ENCODE data around the gene MYH9.
"Not testable (repeated sequence)": the region's sequence is repeated elsewhere in the genome, so short reads cannot be mapped to it uniquely, and the experiment has no call there.

The MYH9 gene

DNA sequence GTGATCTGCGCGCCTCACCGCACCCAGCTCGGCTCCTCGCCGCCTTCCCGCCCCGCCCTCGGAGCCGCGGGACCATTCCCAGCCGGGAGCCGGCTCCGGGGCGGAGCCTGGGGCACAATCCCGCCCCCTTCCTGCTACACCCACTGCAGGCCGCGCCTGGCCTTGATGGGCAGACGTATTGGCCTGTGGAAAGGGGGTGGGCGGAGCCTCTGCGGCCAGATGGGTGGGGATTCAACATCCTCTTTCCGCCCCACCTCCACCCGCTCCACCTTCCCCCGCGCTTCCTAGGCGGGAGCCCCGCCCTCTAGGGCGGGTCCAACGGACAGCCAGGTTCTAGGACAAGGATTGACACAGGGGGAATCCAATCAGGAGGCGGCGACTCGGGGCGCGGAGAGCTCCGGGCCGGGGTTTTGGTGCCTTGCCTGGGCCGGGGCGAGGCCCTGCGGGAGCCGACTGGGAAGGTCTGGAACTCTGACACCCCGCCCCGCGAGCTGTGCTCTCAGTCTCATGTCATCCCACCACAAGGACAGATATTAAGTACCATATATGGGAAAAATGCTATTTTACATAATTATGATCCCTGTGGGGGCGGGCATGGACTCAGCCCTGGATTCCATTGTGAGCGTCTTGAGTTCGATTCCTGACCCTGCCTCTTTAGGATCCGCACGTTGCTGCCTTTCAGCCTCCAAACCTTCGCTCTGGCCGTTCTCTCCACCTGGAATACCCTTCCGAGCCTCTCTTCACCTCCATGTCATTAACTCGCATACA lies at the start of gene MYH9:
MYH9 (minus strand) TSS at position 9 of the 768 bp plus-strand sequence. CDS start 38,731 bp downstream, outside the sequence.
- DNase-seq, result peak; percentile 98

- DNase-seq, result peak; percentile 55
Measured at GRCh38 chr22:36435516-36436415, 48.0 kb upstream of the MYH9 start.

DNA sequence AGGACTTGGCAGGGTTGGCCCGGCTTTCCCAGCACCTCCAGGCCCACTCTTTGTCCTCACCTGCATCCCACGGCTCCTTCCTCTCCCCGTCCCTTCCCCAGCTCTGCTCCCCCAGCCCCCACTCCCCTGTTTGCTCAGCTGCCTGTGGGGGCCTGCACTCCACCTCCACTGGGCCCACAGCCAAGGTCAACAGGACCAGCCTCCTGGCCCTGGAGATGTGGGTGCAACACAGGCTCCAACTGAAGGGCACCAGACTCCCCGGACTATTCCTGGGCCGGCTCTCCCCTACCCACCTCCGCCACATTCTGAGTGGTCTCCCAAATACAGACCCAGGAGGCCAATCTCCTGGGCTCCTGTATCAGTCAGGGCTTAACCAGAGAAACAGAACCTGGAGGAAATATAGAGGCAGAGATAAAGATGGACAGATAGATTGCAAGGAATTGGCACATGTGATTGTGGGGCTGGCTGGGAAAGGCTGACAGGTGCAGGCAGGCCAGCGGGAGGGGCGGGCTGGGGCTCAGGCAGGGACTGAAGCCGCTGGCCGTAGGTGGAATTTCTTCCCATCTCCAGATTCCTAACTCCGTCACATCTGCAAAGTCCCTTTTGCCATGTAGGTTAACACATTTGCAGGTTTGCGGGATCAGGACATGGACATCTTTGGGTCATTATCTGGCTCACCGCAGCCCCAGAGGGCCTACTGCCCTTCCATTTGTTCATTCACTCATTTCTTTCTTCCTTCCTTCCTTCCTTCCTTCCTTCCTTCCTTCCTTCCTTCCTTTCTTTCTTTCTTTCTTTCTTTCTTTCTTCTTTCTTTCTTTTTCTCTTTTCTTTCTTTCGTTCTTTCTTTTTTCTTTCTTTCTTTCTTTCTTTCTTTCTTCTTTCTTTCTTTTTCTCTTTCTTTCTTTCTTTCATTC lies 45.8 kb upstream of the MYH9 start:
- no peak for DNase-seq

DNA sequence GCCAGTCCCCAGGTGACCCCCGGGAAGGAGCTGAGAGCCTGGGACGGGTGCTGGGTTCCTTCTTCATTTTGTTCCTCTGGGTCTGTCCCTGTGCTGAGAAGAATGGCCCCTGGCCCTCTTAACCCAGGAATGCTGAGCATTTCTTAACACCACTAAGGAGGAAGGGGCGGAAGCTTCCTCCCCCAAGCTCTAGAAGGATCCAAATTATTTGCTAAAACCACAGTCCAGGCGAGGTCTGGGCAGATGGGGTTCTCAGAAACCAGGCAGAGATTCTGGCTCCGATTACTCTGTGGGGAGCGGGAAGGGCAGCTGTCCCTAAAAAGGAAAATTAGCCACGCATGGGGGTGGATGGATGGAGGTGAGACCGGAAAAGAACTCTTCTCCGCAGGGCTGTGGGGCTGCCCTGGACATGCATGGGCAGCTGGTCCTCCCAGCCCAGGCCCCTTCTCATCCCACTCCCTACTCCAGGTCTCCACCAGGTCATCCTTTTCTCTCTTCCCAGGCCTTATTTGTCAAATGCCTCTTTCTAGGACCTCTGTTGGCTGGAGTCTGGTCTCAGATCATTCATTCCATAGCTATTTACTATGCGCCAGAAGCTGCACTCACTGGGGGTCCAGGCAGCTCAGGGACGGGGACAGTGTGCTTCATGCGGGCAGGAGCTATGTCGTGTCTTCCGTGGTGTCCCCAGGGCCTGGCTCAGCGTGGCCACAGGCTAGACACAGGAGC lies 45.0 kb upstream of the MYH9 start:
- DNase-seq, result no peak

DNA sequence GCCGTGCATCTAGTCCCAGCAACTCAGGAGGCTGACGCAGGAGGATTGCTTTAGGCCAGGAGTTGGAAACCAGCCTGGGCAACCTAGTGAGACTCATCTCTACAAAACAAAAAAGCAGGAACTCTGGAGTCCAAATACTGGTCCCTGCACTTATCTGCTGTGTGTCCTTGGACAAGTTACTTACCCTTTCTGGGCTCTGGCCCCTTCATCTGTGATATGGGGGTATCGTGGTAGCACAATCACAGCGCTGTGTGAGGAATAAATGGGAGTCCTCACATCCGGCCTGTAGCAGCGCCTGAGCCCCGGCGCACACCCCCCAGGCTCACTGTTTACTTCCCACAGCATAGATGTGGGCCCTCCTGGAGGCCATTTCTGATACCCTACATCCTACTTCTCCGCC lies 44.2 kb upstream of the MYH9 start:
- no peak for DNase-seq

GRCh38 chr22:36430863-36431262 lies 43.1 kb upstream of the MYH9 start:
- no peak for DNase-seq

GRCh38 chr22:36427952-36428351 lies 40.2 kb upstream of the MYH9 start:
- DNase-seq, result not testable (repeated sequence)

DNA sequence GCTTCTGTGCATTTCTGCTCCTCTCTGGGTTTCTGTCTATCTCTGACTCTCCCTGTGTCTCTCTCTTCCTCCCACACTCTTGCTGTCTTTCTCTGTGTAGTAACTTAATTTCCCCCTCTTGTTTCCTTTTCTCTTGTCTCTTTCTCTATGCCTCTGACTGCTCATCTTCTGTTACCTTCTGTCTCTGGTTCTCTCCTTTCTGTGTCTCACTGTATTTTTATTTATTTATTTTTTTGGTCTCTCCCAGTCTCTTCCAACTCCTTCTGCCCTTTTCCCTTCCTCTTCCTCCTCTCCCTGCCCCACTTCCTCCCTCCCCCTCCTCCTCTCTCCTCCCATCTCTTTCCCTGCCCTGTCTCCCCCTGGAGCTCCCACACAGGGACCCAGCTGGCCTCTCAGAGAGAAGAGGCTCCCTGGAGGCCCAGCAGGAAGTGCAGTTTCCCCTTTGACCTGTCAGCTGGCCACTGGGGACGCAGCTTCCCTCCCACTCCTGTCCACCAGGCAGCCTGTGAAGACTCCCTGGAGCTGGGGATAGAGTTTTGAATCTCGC lies 38.3 kb upstream of the MYH9 start:
- no peak for DNase-seq

- DNase-seq, result no peak
Measured at GRCh38 chr22:36424901-36425579, 37.3 kb upstream of the MYH9 start.

DNA sequence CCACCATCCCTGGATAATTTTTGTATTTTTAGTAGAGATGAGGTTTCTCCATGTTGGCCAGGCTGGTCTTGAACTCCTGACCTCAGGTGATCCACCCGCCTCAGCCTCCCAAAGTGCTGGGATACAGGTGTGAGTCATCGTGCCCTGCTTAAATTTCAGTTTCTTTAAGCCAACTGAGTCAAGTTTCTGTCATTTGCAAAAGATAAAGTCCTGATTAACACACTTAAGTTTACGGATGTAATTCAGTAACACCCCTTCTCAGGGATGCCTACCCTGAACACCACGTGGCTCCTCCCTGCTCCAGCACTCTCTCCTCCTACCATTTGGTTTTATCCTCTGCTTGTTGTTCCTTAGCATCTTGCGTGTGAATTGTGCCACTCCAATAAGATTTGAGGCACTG lies 36.7 kb upstream of the MYH9 start:
- not testable (repeated sequence) for DNase-seq

DNA sequence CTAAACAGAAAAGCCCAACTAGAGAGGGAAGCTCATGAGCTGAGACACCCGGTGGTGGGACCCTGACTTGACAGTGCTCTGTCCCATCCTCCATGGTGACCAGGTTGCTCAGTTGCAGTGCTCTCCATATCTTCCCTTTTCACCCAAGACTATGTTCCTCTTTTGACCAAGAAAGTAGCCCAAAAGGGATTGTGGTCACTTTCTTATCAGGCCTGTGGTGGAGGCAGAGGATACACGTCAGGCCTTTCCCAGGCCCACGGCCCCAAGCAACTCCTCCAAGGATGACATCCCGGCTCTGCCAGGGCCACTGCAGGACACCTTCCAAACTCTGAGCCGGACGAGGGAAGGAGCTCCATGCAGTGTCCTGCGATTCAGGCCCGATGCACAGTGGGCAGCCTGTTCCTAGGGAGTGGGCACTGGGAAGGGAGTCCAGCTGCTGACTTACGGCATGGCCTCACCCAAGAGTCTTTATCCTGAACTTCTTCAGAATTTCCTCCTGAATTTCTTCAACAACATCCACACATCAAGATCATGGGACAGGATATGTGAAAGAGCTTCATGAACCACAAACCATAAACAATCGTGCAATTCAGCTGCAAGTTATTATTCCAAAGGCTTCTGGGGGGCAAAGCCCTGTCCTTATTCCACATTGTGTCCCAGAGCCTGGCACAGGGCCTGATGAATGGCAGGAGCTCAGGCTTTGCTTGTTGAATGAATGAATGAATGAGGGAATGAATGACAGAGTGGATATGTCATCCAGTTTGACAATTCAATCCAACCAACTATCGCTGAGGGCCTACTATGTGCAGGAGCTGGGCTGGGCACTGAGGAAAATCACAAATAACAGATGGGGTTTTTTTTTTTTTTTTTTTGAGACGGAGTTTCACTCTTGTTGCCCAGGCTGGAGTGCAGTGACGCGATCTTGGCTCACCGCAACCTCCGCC lies 36.0 kb upstream of the MYH9 start:
- no peak for DNase-seq

- no peak for DNase-seq
Measured at GRCh38 chr22:36422287-36423014, 34.7 kb upstream of the MYH9 start.

DNA sequence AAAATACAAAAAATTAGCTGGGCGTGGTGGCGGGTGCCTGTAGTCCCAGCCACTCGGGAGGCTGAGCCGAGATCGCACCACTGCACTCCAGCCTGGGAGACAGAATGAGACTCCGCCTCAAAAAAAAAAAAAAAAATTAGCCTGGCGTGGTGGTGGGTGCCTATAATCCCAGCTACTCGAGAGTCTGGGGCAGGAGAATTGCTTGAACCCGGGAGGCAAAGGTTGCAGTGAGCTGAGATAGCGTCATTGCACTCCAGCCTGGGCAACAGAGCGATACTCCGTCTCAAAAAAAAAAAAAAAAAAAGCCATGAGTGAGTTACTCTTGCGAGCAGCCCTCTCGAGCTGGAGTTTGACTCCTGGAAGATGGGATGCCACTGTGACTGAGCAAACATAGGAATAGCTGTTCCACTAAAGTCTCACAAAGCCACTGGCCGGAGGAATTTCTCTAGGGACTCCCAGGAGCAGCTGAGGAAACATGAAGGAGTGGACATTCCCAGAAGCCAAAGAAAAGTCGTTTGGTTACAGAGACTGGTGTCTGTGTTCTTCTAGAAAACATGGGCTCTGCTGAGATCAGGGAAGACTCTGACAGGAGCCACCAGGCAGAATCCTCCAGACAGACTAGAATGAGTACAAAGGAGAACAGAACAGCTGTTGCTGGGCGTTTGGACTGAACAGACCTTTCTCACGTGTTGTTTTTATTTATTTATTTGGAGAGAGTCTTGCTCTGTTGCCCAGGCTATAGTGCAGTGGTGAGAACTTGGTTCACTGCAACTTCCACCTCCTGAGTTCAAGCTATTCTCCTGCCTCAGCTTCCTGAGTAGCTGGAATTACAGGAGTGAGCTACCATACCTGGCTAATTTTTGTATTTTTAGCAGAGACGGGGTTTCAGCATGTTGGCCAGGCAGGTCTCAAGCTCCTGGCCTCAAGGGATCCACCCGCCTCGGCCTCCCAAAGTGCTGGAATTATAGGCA lies 32.4 kb upstream of the MYH9 start:
- DNase-seq, result no peak

GRCh38 chr22:36419177-36419911 lies 31.6 kb upstream of the MYH9 start:
- DNase-seq, result no peak

DNA sequence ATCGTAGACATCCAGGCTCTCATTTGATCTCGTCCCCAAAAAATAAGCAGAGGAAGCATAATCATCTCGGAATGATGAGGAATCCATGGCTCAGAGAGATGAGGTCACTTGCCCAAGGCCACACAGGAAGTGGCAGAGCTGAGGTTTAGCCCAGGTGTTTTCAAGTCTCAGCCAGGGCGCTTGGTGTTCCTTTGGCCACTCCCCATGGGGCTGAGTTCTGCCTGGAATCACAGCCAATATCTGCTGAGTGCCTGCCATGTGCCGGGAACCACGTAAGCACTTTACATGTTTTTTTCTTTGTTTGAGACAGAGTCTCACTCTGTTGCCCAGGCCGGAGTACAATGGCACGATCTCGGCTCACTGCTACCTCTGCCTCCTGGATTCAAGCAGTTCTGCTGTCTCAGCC lies 29.5 kb upstream of the MYH9 start:
- no peak for DNase-seq

DNA sequence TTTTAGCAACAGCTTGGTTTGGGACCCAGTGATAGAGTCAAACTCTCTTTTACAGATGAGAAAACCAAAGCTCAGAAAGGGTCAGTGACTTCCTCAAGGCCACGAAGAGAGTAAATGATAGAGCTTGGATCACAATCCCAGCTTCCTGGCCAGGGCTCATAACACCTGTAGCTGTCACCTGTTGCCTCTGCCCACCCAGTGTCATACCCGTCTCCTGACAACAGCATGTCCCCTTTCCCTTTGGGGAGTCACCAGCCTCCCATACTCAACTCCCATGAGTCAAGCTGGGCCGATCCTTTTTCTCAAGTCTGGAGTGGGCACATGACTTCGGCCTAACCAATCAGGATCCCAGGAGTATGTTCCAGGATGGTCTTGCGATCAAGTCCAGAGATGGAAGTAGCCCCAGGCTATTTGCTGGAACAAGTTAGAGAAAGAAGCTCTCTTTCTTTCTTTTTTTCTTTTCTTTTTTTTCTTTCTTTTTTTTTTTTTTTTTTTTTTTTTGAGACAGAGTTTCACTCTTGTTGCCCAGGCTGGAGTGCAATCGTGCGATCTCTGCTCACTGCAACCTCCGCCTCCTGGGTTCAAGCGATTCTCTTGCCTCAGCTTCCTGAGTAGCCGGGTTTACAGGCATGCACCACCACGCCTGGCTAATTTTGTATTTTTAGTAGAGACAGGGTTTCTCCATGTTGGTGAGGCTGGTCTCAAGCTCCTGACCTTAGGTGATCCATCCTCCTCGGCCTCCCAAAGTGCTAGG lies 27.8 kb upstream of the MYH9 start:
- no peak for DNase-seq
